ENCODE data around the gene PPP1R1B.
"Not testable (repeated sequence)": the region's sequence is repeated elsewhere in the genome, so short reads cannot be mapped to it uniquely, and the experiment has no call there.

The PPP1R1B gene

GRCh38 chr17:39626171-39627046 lies at the start of gene PPP1R1B:
Gene PPP1R1B (plus strand): TSS chr17:39626952. CDS start chr17:39627393, 441 bp downstream.
- no peak for DNase-seq (ENCODE audit: low read depth in 2 of 2)

GRCh38 chr17:39578272-39578671 lies 48.5 kb upstream of the PPP1R1B start:
- no peak for DNase-seq (ENCODE audit: low read depth in 2 of 2)

GRCh38 chr17:39579318-39580081 lies 47.3 kb upstream of the PPP1R1B start:
- DNase-seq (ENCODE audit: low read depth in 2 of 2), result no peak

GRCh38 chr17:39580082-39580468 lies 46.7 kb upstream of the PPP1R1B start:
- no peak for DNase-seq (ENCODE audit: low read depth in 2 of 2)

- no peak for DNase-seq (ENCODE audit: low read depth in 2 of 2)
Observed at GRCh38 chr17:39581071-39581758, 45.5 kb upstream of the PPP1R1B start.

GRCh38 chr17:39581759-39582085 lies 45.0 kb upstream of the PPP1R1B start:
- DNase-seq (ENCODE audit: low read depth in 2 of 2), result no peak

- DNase-seq (ENCODE audit: low read depth in 2 of 2), result no peak
Observed at GRCh38 chr17:39582658-39583057, 44.1 kb upstream of the PPP1R1B start.

- DNase-seq (ENCODE audit: low read depth in 2 of 2), result not testable (repeated sequence)
Observed at GRCh38 chr17:39590180-39590579, 36.6 kb upstream of the PPP1R1B start.

GRCh38 chr17:39591958-39592954 lies 34.5 kb upstream of the PPP1R1B start:
- no peak for DNase-seq (ENCODE audit: low read depth in 2 of 2)

GRCh38 chr17:39593371-39593770 lies 33.4 kb upstream of the PPP1R1B start:
- no peak for DNase-seq (ENCODE audit: low read depth in 2 of 2)

GRCh38 chr17:39595294-39595693 lies 31.5 kb upstream of the PPP1R1B start:
- no peak for DNase-seq (ENCODE audit: low read depth in 2 of 2)

- no peak for DNase-seq (ENCODE audit: low read depth in 2 of 2)
Observed at GRCh38 chr17:39595928-39596510, 30.7 kb upstream of the PPP1R1B start.

- no peak for DNase-seq (ENCODE audit: low read depth in 2 of 2)
Observed at GRCh38 chr17:39596543-39597267, 30.0 kb upstream of the PPP1R1B start.

- DNase-seq (ENCODE audit: low read depth in 2 of 2), result no peak
Observed at GRCh38 chr17:39597372-39598046, 29.2 kb upstream of the PPP1R1B start.

- DNase-seq (ENCODE audit: low read depth in 2 of 2), result no peak
Observed at GRCh38 chr17:39598047-39598481, 28.7 kb upstream of the PPP1R1B start.

- no peak for DNase-seq (ENCODE audit: low read depth in 2 of 2)
Observed at GRCh38 chr17:39598630-39599003, 28.1 kb upstream of the PPP1R1B start.

- DNase-seq (ENCODE audit: low read depth in 2 of 2), result no peak
Observed at GRCh38 chr17:39599004-39599664, 27.6 kb upstream of the PPP1R1B start.

GRCh38 chr17:39599665-39600231 lies 27.0 kb upstream of the PPP1R1B start:
- DNase-seq (ENCODE audit: low read depth in 2 of 2), result no peak
